GM10248 (cell line): ENCODE measurements around the gene LCAT.

ENCODE experiments used
- CTCF ChIA-PET: fragments of 300-600 bp; sonication (Branson Sonifier 250); formaldehyde crosslinking; extraction: SDS; loops from one replicate; lab custom pipeline; 2021; ENCODE audit warnings: antibody characterized with exemption; lab: Yijun Ruan, JAX
- POLR2A ChIA-PET: fragments of 350-650 bp; sonication (Branson Sonifier 250); formaldehyde crosslinking; extraction: SDS; loops from one replicate; lab custom pipeline; 2020; ENCODE audit warnings: antibody characterized with exemption; lab: Yijun Ruan, JAX
- DNase-seq: peaks from one replicate; pipeline ENCODE4 v3.0.0; 2012; ENCODE audit errors: extremely low spot score
- TF ChIP-seq, protein P1 (sequence below): IDR thresholded peaks from 2 replicates; pipeline ENCODE4 v1.5.1; 2012; ENCODE audit warnings: mild to moderate bottlenecking, low read depth; ENCODE audit errors: extremely low read depth, missing control alignments, control extremely low read depth

Gene LCAT

DNA sequence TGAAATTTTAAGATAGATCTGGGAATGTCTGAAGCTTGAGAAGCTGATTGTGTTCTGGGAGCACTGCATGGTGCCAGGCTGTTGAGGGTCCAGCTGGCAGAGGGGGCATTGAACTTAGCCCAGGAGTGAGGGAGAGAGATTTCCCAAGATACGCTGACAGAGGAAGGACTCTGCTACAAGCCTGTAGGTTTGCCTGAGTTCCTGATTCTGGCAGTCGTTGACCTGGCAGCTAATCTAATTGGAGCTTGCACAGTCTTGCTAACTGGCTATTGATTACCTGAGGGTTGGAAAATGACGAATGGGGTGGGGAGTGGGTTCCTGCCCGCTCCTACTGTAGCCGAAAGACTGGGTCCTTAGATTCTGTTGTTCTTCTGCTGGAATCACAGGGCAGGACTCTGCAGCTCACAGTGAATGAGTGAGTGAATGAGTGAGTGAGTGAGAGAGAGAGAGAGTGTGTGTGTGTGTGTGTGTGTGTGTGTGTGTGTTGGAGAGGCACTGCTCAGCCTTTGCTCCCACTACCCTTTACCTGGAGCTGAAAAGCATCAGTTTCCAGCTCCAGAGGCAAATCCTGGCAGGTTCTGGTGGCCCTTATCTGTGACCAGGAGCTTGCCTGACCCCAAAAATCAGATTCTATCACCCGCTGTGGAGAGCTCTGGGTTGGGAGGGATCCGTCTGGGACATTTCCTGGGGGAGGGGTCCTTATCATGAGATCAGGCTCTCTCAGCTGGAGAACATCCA, 29.0 kb downstream of the LCAT start:
- ChIA-PET POLR2A (no interaction called here), CTCF (interaction anchor here (0.6 to 5.2 kb wide), 8 partner anchors 11 to 243 kb away, joined by 3 to 20 read pairs (median 4); no protein-coding TSS in a partner anchor)
- no peak for DNase-seq
- TF ChIP-seq, protein P1, sequence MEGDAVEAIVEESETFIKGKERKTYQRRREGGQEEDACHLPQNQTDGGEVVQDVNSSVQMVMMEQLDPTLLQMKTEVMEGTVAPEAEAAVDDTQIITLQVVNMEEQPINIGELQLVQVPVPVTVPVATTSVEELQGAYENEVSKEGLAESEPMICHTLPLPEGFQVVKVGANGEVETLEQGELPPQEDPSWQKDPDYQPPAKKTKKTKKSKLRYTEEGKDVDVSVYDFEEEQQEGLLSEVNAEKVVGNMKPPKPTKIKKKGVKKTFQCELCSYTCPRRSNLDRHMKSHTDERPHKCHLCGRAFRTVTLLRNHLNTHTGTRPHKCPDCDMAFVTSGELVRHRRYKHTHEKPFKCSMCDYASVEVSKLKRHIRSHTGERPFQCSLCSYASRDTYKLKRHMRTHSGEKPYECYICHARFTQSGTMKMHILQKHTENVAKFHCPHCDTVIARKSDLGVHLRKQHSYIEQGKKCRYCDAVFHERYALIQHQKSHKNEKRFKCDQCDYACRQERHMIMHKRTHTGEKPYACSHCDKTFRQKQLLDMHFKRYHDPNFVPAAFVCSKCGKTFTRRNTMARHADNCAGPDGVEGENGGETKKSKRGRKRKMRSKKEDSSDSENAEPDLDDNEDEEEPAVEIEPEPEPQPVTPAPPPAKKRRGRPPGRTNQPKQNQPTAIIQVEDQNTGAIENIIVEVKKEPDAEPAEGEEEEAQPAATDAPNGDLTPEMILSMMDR, result no peak

DNA sequence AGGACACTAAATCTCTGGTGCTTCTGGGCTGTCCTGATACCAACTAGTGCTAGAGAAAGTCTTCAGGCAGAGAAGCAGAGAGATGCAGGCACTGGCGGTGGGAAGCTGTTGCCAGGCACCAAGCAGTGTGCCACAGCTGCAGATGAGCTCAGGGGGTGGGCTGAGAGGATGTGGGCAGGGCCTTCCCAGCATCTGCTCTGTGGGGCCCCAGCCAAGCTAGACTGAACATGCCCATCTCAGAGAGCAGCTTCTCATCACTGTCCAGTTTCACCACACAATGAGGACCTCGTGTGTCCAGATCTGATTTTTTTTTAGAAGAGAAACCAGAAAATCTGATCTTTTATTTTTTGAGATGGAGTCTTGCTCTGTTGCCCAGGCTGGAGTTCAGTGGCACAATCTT, 33.8 kb downstream of the LCAT start:
- POLR2A ChIA-PET, result interaction anchor here (0.6 kb wide), 1 partner anchor 20 kb away, joined by 3 read pairs; no protein-coding TSS in a partner anchor
- TF ChIP-seq, protein P1, result no peak
- no peak for DNase-seq
- CTCF ChIA-PET, result interaction anchor here (0.9 to 2.0 kb wide), 10 partner anchors 16 to 242 kb away, joined by 3 to 13 read pairs (median 4); partner anchors contain the start of gene NRN1L

DNA sequence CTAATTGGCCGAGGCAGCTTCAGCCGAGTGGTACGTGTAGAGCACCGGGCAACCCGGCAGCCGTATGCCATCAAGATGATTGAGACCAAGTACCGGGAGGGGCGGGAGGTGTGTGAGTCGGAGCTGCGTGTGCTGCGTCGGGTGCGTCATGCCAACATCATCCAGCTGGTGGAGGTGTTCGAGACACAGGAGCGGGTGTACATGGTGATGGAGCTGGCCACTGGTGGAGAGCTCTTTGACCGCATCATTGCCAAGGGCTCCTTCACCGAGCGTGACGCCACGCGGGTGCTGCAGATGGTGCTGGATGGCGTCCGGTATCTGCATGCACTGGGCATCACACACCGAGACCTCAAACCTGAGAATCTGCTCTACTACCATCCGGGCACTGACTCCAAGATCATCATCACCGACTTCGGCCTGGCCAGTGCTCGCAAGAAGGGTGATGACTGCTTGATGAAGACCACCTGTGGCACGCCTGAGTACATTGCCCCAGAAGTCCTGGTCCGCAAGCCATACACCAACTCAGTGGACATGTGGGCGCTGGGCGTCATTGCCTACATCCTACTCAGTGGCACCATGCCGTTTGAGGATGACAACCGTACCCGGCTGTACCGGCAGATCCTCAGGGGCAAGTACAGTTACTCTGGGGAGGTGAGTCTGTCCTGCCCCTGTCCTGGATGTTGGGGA, 34.7 kb downstream of the LCAT start:
- no peak for DNase-seq
- ChIA-PET CTCF (interaction anchor here (0.8 to 2.3 kb wide), 5 partner anchors 19 to 237 kb away, joined by 3 to 10 read pairs (median 3); no protein-coding TSS in a partner anchor), POLR2A (no interaction called here)
- TF ChIP-seq, protein P1, result no peak

DNA sequence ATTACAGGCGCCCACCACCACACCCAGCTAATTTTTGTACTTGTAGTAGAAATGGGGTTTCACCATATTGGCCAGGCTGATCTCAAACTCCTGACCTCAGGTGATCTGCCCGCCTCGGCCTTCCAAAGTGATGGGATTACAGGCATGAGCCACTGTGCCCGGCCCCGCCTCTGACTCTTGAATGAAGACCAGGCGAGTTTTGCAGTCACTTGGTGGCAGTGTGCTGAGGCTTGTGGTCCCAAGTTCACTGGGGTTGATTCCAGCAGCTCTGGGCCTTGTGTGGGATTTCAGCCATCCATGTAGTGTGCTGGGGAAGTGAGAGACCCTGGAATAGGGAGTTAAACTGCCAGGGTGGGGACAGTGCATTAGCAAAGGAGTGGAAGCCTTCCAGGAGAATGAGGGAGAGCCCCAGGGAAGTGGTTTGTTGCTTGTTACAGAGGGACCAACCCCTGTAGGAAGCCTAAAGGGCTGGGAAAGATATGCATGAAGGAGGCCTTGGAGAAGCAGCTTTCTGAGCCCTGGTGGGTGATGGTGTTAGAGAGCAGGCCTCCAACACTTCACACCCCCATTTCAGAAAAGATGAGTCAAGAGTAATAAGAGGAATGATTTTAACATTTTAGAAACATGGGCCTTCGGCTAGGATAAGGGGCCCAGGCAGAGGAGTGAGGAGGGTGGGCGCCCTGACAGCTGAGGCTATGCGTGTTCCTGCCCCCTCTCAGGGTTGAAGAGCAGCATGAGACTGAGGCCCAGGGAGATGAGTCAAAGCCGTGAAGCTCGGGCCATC, 36.3 kb downstream of the LCAT start:
- TF ChIP-seq, protein P1, result no peak
- no peak for DNase-seq
- ChIA-PET CTCF (interaction anchor here (2.0 to 2.3 kb wide), 2 partner anchors 12 to 24 kb away, joined by 5 to 10 read pairs; no protein-coding TSS in a partner anchor), POLR2A (no interaction called here)

DNA sequence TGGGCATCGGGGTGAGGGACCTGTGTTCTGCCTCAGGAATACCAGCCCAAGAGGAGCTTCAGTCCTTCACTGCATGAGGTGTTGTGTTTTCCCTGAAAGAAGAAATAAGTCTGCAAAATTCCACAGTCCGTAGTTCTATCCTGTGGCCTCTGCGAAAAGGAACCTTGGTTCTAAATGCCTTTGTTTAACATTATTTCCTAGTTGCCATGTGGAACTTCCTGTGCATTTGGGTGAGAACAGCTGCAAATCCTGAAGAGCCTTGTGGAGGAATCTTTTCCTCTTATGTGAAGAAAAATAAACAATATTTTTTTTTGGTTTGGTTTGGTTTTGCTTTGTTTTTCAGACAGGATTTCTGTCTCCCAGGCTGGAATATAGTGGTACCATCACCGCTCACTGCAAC, 41.1 kb downstream of the LCAT start:
- TF ChIP-seq, protein P1, result no peak
- POLR2A ChIA-PET, result no interaction called here
- no peak for DNase-seq
- CTCF ChIA-PET, result interaction anchor here (1.6 kb wide), 1 partner anchor 42 kb away, joined by 3 read pairs; no protein-coding TSS in a partner anchor

DNA sequence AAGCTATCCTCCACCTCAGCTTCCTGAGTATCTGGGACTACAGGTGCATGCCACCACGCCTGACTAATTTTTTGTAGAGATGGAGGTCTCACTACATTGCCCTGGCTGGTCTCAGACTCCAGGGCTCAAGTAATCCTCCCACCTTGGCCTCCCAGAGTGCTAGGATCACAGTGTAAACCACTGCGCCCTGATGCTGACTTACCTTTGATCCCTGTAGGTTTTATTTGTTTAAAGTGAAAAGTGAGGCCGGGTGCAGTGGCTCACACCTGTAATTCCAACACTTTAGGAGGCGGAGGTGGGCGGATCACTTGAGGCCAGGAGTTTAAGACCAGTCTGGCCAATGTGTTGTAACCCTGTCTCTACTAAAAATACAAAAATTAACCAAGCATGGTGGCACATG, 42.2 kb downstream of the LCAT start:
- ChIA-PET CTCF (interaction anchor here (3.5 kb wide), 1 partner anchor 18 kb away, joined by 17 read pairs; the partner anchor contains the start of gene NRN1L), POLR2A (interaction anchor here (0.7 kb wide), 1 partner anchor 335 kb away, joined by 3 read pairs; no protein-coding TSS in a partner anchor)
- DNase-seq, result no peak
- TF ChIP-seq, protein P1, result no peak
